ENCODE data around the gene PHF24. TPM values are rescaled to one million over a fixed set of nuclear protein-coding genes. Genes with fewer than 3 reads are reported as not detected.

The PHF24 gene
- total RNA-seq, 2 experiments from 2014 or later: not detected

DNA sequence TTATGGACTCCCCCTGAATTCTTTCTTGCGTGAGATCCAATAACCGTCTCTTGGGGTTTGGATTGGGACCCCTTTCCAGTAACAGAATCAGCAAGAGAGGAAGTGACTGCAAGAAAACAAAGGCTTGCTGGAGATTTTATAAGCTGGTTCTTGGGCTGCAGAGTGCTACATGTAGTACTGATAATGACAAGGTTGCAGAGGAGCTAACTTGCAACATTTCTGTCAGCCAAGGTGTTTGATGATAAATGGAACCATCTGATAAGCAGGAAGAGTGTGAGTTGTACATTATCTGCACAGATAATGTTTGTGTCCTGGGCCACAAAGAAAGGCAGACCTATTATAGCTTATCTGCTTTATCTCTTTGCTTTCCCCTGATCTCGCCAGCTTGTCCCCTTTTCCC, 68.6 kb downstream of the PHF24 start:
- no peak overlapping the region for H3K4me3 Mint-ChIP-seq
- H3K36me3 Mint-ChIP-seq: no peaks in the 10 kb centered on the region
- H3K9me3 Mint-ChIP-seq (ENCODE audit: low read depth): no peaks in the 10 kb centered on the region
- H3K27me3 Mint-ChIP-seq: no peaks in the 10 kb centered on the region
- no peak for ATAC-seq
- H3K4me1 Mint-ChIP-seq: peaks cover 10% of the 10 kb centered on the region
- DNase-seq: no peak
- CTCF ChIA-PET: interaction anchor here (0.8 to 1.2 kb wide), 3 partner anchors 42 to 935 kb away, joined by 3 to 4 read pairs (median 4); no protein-coding TSS in a partner anchor
- H3K27ac Mint-ChIP-seq: no peak overlapping the region

DNA sequence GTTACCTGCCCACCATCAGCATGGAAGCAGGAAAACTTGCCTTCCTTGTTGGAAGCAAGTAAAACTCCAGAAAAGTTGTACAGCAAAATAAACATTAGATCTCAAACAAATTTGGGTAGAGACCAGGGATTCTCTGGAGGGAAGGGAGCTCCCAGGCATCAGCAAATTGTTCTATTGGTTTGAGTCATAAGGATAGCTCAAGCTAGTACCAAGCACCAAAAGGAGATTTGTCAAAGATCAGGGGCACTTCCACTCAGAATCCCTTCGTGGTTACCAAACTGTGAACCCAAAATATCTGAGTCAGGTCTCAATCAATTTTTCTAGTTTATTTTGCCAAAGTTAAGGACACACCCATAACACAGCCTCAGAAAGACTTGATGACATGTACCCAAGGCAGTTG, 69.3 kb downstream of the PHF24 start:
- no peaks in the 10 kb centered on the region for H3K9me3 Mint-ChIP-seq (ENCODE audit: low read depth)
- peaks cover 10% of the 10 kb centered on the region for H3K4me1 Mint-ChIP-seq
- no peaks in the 10 kb centered on the region for H3K27me3 Mint-ChIP-seq
- H3K36me3 Mint-ChIP-seq: no peaks in the 10 kb centered on the region
- H3K27ac Mint-ChIP-seq: no peak overlapping the region
- no peak for ATAC-seq
- H3K4me3 Mint-ChIP-seq: no peak overlapping the region
- CTCF ChIA-PET: interaction anchor here (1.1 to 1.2 kb wide), 2 partner anchors 128 to 936 kb away, joined by 3 to 4 read pairs; no protein-coding TSS in a partner anchor
- no peak for DNase-seq

DNA sequence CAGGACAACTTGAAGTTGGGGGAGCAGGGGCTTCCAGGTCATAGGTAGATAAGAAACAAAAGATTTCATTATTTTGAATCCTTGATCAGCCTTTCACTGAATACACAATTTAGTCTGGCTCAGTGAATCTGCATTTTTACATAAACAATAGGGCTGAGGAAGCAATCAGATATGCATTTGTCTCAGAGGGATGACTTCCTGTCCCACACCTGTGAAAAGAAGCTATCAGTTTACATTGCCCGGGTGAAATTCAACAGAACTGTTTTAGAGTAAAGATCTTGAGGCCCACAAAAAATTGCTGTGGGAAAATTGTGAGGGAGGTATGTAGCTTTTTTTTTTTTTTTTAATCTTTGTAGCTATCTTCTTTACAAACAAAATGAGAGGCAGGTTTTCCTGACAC, 69.8 kb downstream of the PHF24 start:
- Mint-ChIP-seq H3K4me3 (no peak overlapping the region), H3K27ac (no peak overlapping the region), H3K4me1 (peaks cover 10% of the 10 kb centered on the region), H3K27me3 (no peaks in the 10 kb centered on the region), H3K9me3 (ENCODE audit: low read depth) (no peaks in the 10 kb centered on the region), H3K36me3 (no peaks in the 10 kb centered on the region)
- DNase-seq: no peak
- CTCF ChIA-PET: no interaction called here
- ATAC-seq: no peak

DNA sequence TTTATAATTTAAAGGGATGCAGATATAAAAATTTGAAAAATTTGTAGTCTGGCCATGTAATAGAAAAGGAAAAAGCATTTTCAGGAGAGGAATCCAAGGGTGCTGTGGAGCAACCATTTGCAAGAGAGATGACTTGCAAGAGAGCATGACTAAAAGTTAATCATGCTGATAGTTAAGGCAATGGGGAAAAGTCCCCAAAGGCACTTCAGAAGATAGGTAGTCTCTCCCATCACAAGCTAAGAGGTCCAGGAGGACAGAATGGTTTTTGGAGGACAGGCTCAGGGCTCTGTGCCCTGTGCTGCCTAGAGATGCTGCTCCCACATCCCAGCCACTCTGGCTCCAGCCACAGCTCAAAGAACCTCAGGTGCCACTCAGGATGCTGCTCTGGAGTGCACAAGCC, 70.3 kb downstream of the PHF24 start:
- no peak for ATAC-seq
- Mint-ChIP-seq H3K27ac (no peak overlapping the region), H3K4me1 (peaks cover 9% of the 10 kb centered on the region), H3K4me3 (no peak overlapping the region), H3K27me3 (no peaks in the 10 kb centered on the region), H3K9me3 (ENCODE audit: low read depth) (no peaks in the 10 kb centered on the region), H3K36me3 (no peaks in the 10 kb centered on the region)
- no peak for DNase-seq
- CTCF ChIA-PET: no interaction called here

DNA sequence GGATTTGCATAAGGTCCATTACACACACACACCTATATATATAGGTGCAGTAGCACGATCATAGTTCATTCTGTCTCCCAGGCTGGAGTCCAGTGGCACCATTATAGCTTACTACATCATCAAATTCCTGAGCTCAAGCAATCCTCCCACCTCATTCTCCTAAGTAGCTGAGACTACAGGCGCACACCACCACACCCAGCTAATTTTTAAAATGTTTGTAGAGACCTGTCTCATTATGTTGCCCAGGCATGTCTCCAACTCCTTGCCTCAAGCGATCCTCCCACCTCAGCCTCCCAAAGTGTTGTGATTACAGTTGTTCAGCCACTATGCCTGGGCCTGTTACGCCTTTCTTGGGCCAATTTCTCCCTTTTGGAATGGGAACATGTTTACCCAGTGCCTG, 71.2 kb downstream of the PHF24 start:
- DNase-seq (no peak), ATAC-seq (no peak)
- Mint-ChIP-seq H3K4me1 (peaks cover 6% of the 10 kb centered on the region), H3K36me3 (no peaks in the 10 kb centered on the region), H3K9me3 (ENCODE audit: low read depth) (no peaks in the 10 kb centered on the region), H3K27me3 (no peaks in the 10 kb centered on the region), H3K4me3 (no peak overlapping the region), H3K27ac (no peak overlapping the region)
- CTCF ChIA-PET: interaction anchor here (1.1 kb wide), 1 partner anchor 51 kb away, joined by 3 read pairs; the partner anchor contains the start of gene FANCG

DNA sequence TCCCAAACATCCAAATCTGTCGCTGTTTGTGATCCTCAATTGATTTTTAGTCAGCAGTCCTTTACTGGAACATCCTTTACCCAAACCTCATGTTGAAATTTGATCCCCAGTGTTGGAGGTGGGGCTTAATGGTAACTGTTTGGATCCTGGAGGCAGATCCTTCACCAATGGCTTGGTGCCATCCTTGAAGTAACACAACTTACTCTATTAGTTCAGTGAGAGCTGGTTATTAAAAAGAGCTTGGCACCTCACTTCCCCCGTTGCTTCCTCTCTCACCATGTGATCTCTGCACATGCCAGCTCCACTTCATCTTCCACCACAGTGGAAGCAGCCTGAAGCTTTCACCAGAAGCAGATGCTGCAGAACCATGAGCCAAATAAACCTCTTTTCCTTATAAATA, 71.8 kb downstream of the PHF24 start:
- Mint-ChIP-seq H3K9me3 (ENCODE audit: low read depth) (no peaks in the 10 kb centered on the region), H3K4me1 (peaks cover 6% of the 10 kb centered on the region), H3K27ac (no peak overlapping the region), H3K4me3 (no peak overlapping the region), H3K27me3 (no peaks in the 10 kb centered on the region), H3K36me3 (no peaks in the 10 kb centered on the region)
- CTCF ChIA-PET: interaction anchor here (1.1 kb wide), 1 partner anchor 50 kb away, joined by 3 read pairs; the partner anchor contains the start of gene FANCG
- no peak for ATAC-seq
- no peak for DNase-seq

Other genes with a start within 250 kb of the PHF24 start
- not detected for gene CCL21, start 248.1 kb upstream of the PHF24 start, total RNA-seq
- 1 to 10 TPM; 5.2 to 5.5 TPM for gene DNAJB5, start 31.5 kb downstream of the PHF24 start, total RNA-seq
- gene VCP, start 114.3 kb downstream of the PHF24 start, total RNA-seq: 100 to 1,000 TPM; 222 to 298 TPM
- gene FANCG, start 121.7 kb downstream of the PHF24 start, total RNA-seq: 100 to 1,000 TPM; 121 to 141 TPM
- gene PIGO, start 138.3 kb downstream of the PHF24 start, total RNA-seq: 10 to 100 TPM; 28.5 to 31.6 TPM
- gene STOML2, start 144.8 kb downstream of the PHF24 start, total RNA-seq: 100 to 1,000 TPM; 145 to 169 TPM
- 10 to 100 TPM; 15.9 to 17.1 TPM for gene ATOSB, start 157.6 kb downstream of the PHF24 start, total RNA-seq
- 1 to 10 TPM in 1 of 2 experiments, under 1 TPM in 1; 0.94 to 1.2 TPM for gene UNC13B, start 203.7 kb downstream of the PHF24 start, total RNA-seq